ENCODE data around the gene UAP1.

DNA sequence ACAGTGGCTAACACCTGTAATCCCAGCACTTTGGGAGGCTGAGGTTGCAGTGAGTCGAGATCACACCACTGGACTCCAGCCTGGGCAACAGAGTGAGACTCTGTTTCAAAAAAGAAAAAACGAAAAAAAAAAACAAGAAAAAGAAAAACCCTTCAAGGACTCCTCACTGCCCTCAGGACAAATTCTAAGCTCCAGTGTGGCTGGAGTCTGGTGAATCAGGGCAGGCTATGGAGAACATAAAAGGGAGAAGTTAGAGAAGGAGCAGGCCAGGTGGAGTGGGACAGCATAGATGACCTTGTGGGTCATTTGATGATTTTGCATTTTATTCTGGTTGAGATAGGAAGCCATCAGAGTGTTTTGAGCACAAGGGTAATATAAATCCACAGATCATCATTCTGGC lies 12.5 kb upstream of the UAP1 start:
- TF ChIP-seq, protein P1, sequence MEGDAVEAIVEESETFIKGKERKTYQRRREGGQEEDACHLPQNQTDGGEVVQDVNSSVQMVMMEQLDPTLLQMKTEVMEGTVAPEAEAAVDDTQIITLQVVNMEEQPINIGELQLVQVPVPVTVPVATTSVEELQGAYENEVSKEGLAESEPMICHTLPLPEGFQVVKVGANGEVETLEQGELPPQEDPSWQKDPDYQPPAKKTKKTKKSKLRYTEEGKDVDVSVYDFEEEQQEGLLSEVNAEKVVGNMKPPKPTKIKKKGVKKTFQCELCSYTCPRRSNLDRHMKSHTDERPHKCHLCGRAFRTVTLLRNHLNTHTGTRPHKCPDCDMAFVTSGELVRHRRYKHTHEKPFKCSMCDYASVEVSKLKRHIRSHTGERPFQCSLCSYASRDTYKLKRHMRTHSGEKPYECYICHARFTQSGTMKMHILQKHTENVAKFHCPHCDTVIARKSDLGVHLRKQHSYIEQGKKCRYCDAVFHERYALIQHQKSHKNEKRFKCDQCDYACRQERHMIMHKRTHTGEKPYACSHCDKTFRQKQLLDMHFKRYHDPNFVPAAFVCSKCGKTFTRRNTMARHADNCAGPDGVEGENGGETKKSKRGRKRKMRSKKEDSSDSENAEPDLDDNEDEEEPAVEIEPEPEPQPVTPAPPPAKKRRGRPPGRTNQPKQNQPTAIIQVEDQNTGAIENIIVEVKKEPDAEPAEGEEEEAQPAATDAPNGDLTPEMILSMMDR (conservative IDR thresholded peaks at IDR 0.05; ENCODE audit: low read length), result no peak
- no peak for TF ChIP-seq EZH2phosphoT487 (IDR thresholded peaks at IDR 0.05; ENCODE audit: borderline replicate concordance)

All from Loucy (cell line).